Kasumi-1 (cell line): ENCODE results near the gene APLP2.

Source experiments
- DNase-seq, 2 experiments: peaks; one replicate each; lab custom pipeline; 2025; lab: John Stamatoyannopoulos, UW

The APLP2 gene

GRCh38 chr11:130146796-130147195 is 77.1 kb downstream of the APLP2 start:
- peak; percentile 97 for DNase-seq

- no peak for DNase-seq
Measured at GRCh38 chr11:130148796-130149326, 79.2 kb downstream of the APLP2 start.

- DNase-seq: no peak
Measured at GRCh38 chr11:130150790-130151189, 81.1 kb downstream of the APLP2 start.

GRCh38 chr11:130151196-130151595 is 81.5 kb downstream of the APLP2 start:
- no peak for DNase-seq

GRCh38 chr11:130156108-130157022 is 86.7 kb downstream of the APLP2 start:
- peak; percentile 20 to 36 for DNase-seq

GRCh38 chr11:130157101-130157500 is 87.4 kb downstream of the APLP2 start:
- no peak for DNase-seq

- no peak for DNase-seq
Measured at GRCh38 chr11:130157840-130158239, 88.1 kb downstream of the APLP2 start.

- no peak for DNase-seq
Measured at GRCh38 chr11:130159139-130159538, 89.4 kb downstream of the APLP2 start.

- peak; percentile 22 to 38 for DNase-seq
Measured at GRCh38 chr11:130159657-130160497, 90.2 kb downstream of the APLP2 start, which contains the start of gene ST14. Gene ST14 (plus strand): TSS chr11:130159782. CDS start chr11:130159980, 198 bp downstream.

GRCh38 chr11:130160498-130161155 is 90.9 kb downstream of the APLP2 start:
- DNase-seq: peak in 1 of 2 experiments; percentile 7

- DNase-seq: no peak
Measured at GRCh38 chr11:130161441-130162145, 91.9 kb downstream of the APLP2 start.

- DNase-seq: no peak
Measured at GRCh38 chr11:130162733-130163132, 93.0 kb downstream of the APLP2 start.

- DNase-seq: peak in 1 of 2 experiments; percentile 13
Measured at GRCh38 chr11:130163346-130164220, 93.9 kb downstream of the APLP2 start.

GRCh38 chr11:130164221-130164570 is 94.5 kb downstream of the APLP2 start:
- no peak for DNase-seq

- DNase-seq: peak; percentile 69 to 80
Measured at GRCh38 chr11:130165601-130166456, 96.1 kb downstream of the APLP2 start.

GRCh38 chr11:130166457-130166784 is 96.7 kb downstream of the APLP2 start:
- DNase-seq: no peak

- no peak for DNase-seq
Measured at GRCh38 chr11:130167146-130167545, 97.5 kb downstream of the APLP2 start.

GRCh38 chr11:130168105-130168504 is 98.4 kb downstream of the APLP2 start:
- DNase-seq: no peak

- DNase-seq: no peak
Measured at GRCh38 chr11:130170345-130170744, 100.7 kb downstream of the APLP2 start.
